ENCODE results near the gene NFATC2.
A peak's percentile ranks its signal among the peaks of the same experiment; 100 is the strongest.

The NFATC2 gene

DNA sequence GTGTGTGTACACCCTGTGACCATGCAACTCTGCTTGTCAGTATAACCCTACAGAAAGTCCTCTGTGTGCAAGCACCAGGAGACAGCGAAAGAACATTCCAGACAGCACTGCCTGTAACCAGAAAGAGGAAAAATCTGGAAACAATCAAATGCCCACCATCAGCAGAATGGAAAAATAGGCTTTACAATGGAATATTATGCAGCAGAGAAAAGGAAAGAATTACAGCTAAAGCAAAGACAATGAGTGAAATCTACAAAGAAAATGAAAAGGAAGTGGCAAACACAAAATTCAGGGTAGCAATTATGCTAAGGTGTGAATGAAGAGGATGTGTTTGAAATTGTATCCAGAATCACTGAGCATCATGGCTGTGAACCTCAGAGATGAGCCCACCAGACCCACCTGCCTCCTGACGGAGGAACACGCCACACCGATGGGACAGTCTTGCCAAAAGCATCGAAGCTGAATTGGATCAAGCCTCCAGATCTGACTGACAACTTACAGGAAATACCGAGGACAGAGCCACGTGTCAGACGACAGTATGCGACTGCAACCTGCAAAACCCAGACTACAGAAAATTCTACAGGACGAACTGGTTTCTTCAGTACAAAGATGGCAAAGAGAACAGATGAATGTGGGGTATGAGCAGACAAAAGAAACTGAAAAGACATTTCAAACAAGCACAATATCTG lies 133.2 kb downstream of the NFATC2 start:
- no peak for DNase-seq

DNA sequence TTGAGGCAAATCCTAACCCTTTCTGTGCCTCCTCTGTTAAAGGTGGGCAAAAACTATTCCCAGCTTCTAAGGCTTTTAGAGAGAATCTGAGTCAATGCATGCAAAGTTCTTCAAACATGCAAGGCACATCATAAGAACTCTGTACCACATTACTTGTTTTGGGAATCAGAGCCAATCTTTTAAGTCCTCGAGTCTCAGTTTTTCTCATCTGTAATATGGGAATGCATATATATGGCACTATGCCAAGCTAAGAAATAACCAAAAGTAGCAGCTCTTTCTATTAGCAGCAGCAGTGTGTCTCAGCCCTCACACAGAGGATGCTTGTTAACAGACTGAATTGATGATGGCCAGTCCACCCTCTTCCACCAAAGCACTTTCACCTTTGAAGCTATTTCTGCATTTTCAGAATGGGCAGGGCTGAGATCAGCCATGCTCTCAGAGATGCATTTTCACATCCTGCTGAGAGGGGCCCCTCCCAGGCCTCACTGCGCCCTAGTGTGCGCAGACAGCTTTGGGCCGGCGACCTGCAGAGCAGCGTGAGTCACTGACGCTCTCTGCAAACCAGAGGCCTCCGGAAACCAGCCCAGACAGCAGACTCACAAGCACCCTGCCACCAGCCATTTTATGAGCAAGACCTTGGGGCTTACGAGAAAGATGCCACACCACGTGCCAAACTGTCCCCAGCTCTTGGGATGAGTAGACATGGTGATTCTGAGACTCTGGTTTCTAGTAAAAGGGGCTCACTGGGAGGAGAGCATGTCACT lies 138.0 kb downstream of the NFATC2 start:
- DNase-seq = peak; percentile 86

DNA sequence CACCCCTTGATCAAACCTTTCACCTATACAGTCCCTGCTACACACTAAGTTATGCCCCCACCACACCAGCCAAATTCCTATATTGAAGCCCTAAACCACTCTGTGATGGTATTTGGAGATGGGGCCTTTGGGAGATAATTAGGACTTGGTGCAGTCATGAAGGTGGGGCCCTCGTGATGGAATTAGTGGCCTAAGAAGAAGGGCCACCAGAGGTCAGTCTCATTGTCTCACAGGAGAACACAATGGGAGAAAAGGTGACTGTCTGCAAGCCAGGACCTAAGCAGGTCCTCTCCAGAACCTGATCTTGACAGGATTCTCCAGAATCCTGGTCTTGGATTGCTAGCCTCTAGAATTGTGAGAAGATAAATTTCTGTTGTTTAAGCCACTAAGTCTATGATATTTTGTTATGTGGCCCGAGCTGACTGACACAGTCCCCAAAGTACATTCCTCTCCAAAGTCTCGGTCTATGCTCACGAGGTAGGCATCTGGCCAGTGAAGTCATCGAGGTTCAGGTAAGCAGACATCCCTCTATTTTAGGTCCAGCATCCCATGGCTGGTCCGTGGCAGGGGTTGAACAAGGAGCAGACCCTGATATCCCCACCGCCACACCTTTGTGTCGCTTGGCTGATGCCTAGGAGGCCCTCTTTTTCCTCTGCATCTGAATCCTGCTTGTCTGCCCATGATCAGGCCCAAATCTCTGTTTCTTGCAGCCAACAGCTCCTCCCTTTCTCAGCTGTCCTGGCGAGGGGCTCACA lies 138.9 kb downstream of the NFATC2 start:
- DNase-seq = no peak

DNA sequence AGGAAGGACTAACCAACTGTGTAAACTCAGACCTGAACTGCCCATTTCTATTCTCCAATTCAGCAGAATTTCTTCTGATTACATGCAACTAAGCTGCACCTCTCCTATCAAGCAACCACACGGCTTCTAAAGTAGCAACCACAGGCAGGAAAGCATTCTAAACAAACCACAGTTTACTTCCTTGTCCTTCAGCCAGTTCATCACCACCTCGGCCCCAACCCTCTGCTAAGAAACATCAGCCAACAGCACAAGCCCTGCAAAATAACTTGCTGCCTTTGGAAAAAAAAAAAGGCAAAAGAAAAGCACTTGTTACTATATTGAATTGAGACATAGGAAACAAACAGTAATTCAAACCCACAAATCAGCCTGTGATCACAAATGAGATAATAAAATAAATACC lies 140.3 kb downstream of the NFATC2 start:
- peak; percentile 47 for DNase-seq

DNA sequence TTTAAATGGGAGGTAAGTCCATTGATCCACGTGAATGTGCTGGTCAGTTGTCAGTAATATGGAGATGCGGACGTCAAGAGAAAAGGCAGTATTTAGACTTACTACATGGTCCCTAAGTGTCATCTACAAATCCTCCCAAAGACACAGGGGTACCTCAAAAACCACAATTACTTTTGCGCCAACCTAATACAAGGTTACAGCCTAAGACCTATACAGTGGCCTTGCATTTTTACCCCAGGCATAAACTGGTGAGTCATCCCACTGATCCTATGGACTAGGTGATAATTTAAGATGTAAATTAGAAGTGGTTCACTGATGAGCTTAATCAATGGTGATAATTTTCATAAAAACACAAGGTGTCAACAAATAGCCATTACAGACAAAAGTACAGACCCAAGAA lies 141.0 kb downstream of the NFATC2 start:
- DNase-seq = no peak

DNA sequence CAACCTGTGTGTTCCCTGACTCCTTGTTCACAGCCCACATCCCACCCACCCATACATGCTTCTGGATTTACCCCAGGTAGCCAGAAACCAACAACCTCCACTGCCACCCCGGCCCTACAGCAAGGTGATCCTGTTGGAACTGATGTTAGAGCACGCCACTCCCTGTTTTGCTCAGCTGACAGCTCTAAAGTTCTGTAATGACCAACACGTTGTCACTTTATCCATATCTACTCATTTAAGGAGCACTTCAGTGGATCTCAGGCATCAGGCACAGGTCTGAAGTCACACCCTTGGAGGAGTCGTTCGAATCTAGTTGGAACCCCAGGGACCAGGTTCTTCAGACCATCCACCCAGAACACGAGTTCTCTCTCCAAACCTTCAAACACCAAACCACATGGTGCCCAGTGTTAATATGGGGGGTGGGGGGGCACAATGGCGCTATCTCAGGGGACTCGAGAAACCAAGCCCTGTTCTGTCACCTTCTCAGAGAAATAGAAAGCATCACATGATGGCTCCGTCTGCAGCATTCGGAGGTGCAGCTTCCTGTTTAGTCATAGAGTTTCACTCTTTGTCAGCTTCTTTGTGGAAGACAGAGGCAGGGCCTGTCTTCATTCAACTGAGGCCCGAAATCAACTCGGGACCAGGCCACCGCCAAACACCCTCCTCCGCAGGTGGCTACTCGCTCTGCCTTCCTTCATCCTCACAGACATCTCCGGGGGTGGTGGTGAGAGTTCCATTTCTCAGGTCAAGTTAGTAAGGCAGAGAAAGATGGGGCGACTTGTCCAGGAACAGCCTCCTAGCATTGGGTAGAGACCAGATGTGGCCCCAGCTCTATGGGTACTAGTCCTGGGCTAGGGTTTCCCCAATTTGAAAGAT lies 142.2 kb downstream of the NFATC2 start:
- DNase-seq = peak; percentile 66

DNA sequence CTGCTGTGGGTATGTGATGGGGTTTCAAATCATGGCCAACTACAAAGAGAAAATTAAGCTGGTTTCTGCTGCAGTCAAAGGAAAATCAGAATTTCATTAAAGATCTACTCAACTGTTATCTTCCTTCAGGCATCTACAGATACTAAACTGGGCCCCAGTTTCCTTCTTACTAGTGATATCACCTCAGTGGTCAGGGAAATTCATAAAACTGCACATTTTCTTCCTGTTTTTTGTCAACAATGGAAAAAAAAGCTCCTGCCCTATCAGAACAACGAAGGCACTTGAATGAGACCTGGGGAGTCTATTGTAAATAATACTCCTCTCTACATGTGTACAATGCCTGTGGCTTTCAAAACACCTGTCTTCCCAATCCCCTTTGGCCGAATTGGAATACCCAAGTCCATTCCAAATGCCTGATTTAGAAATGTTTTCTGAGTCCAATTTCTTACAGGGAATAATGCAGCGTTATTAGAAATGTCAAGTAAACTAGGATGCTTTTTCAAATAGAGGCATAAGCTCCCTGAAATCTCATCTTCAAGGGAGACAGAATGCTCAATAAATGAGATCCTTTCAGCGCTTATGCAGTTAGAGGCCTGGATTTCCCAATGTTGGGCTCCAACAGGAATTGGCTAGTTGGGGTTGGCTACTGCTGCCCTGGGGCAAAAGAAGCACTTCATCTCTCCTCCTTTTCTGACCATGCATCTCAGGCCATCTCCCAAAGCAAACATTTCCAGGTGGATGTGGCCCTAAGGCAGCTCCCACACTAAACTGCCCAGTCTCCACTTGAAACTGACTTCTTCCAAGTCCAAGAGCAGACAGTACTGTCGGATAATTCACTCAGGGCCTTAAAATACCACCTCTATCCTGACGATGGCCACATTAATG lies 143.3 kb downstream of the NFATC2 start:
- no peak for DNase-seq

DNA sequence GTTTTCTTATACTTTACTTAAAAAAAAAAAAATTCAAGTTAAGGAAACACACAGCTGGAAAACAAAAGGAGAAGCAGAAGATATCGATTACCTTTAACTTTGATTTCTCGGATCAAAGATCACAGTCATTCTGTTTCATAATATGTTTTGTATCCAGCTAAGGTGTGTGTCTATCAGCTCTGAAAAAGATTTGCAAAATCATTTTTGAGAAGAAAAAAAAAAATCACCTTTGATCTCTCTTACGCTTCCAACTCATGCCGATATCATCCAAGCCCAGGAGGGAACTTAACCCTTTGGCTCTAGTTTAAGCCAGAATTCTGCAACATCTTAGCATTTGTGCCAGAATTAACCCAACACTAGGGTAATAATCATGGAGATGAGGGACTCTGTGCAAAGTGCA lies 144.0 kb downstream of the NFATC2 start:
- no peak for DNase-seq

DNA sequence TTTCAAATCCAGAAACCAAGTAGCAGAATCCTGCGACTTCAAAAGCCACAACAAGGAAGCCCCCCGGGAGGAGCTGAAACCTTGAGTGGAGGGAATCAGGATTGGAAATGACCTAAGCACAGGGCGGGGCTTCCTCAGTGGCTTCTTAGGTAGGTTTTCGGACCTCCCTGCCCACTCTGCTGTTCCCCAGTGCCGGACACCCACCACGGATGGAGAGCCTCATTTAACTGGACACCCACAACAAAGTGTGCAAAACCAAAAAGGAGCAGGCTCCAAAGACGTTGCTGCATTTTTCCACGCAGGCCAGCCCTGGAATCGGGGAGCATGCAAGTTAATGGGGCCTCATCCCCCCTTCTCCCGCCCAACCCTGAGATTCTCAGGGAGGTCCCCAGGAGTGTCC lies 144.4 kb downstream of the NFATC2 start:
- DNase-seq = no peak

DNA sequence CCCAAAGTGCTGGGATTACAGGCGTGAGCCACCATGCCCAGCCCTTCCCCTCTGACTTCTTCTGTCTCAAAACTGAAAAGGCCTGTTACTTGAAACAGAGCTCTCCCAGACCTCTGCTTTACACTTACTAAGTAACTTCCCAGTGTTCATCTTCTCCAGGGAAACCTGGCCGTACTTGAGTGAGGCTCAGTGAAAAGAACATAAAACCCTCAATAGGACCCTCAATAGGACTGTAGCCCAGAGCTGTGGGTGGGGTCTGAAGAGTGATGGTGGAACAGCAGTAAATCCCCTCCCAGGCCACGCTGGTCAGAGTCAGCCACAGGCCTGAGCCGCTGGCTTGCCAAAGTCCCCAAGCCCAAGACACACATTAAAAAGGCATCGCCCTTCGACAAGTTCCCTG lies 145.4 kb downstream of the NFATC2 start:
- no peak for DNase-seq

DNA sequence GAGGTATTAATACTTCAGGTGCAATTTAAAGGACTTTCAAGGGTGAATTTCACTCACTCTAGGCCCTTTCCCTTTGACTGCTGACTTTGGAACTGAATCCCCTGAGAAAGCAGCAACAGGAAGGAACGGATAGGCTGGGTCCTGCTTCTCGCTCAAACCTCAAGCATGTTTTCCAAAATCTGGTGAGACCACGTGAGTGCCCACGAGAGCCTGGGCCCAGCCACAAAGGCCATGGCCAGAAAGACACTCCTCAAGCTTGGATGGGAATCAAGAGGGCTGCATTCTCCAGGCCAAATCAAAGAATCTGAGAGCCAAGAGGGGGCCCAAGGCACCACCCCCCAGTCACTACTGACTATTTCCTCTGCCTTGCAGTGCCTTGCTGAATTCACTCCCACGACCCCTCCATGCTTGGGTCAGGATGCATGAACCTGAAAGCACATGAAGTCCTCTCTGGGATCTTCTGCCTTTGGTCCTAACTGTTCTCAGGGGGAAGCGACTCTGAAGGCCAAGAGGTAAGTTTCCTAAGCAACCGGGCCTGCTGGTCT lies 146.1 kb downstream of the NFATC2 start:
- no peak for DNase-seq

DNA sequence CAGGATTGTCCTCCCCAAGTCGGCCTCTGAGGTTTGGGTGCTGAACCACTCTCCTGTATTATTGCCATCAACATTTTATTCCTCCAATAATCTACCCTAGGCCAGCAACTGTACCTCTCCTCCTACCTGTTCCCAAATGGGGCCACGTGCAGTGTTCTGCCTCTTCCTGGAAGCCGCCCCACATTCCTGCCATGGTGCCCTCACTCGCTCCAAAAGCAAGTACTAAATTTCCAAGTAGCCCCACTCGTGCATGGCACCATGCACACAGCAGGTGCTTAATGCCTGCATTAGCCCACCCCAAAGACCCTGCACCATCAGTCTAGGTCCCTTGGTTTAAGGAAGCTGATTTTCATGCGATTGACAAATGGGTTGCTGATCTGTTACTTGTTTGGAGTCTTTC lies 147.8 kb downstream of the NFATC2 start:
- no peak for DNase-seq

DNA sequence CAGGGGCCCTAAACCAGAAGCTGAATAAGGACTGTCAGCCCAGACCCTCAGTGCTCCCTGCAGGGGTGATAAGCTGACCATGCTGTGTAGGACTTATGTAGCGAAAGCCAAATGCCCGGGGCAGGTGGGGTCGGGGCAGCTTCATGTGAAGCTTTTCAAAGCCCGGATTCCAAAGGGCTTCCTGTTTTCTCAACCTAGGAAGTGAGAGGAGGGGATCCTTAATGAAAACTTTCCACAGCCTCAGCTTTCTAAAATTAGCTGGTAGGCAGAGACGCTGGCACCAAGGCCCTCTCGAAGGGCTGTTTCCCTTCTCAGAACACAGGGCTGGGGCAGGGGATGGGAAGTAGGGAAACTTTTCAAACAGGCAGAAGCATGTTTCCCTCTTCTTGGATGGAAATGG lies 148.9 kb downstream of the NFATC2 start:
- DNase-seq = no peak

DNA sequence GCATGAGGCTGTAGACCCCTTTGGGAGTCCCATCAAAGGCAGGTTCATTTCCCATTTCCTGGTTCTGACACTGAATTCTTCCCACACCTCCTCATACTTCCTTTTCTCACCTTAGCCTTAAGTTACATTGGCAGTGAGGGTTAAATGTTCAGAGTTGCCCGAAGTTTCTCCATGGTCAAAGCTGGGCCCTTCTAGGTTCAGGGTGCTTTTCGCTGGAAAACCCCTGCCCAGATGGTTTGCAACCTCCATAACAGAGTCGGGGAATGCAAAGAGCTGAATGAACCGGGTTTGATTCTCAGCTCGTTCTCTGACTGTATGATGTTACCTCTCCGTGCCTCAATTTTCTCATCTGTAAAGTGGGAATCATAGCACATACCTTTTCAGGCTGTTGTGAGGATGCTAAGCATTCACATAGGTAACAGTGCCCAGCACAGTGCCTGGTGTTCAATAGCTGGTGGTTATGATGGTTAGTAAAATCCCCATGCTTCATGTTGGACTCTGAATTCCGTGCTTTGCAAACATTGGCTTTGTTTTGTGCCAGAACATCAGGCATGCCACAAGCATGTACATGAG lies 149.8 kb downstream of the NFATC2 start:
- no peak for DNase-seq

DNA sequence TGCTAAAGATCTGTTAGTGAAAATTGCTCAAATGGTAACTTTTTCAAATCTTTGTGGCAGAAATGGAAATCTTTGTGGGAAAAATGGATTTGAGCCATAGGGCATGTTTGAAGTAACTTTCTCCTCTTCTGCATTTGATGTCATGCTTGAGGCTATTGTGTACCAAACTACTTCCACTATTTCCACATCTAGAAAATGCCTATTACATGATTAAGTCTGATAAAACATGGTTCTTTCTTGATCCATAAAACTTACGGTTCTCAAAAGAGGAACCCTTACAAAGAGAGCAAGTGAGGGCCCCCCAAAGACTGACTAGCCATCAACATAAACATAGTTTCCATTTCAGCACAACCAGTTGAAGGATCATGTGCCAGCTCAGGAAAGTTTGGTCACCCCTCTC lies 150.6 kb downstream of the NFATC2 start:
- no peak for DNase-seq

DNA sequence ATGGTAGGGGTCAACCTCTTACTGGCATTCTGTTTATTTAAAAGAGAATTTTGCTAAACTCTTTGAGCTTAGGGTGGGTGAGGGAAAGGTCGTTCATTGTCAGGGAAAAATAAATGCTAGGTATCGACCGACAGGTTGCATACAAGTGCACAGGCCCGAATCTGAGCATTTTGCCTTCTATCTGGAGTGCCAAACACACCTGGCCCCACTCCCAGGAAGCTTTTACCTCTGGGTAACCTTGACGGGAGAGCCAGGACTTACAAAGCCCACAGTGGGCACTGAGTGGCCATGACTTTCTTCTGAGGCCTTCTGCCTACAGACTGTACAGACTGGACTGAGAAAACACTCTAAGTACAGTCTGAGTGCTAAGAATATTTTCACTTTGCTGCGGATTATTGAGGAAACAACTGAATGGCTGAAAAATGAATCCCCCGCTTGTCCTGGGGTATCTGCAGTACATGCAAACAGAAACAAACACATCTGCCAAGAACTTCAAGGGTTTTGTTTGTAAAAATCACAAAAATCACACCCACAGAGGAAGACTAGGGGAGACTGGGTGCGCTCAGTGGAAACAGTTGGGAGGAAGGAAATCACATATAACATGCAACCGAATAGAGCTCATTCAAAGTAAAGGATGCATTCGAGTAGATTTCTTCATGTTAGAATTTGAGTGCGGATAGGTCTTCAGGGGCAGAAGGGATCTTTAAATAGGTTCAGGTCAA lies 152.8 kb downstream of the NFATC2 start:
- DNase-seq = no peak

DNA sequence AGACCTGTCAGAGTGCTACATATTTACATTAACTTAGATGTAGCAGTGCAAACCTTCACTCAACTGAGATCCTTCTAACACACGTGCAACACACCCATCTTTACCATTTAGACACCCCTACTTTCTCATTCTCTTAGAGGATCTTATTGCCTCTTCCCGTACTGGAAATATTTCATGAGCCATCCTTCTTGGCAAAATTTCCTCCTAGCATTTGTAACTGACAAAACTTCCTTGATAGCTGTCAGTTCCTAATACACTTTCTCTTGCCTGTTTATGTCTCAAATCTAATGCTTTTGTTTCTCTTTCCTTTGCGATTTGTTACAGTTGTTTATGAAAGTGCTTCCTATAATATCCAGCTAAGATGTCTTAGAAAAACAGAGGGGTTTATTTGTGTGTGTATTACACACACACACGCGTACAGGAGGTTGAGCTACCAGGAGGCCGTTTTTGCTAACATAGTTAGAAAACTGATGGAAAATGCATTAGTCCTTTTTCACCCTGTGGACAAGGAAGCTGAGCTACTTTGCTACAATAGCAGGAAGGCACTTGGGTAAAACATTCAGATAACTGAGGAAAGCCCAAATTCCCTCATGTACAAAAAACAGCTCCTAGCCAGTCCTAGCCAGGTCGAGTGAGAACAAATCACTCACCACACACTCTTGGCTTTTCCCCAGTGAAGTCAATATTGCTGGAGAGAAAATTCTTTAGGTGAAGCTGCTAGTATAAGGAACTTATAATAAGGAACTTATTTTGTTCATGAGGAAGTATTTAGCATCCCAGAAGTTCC lies 153.6 kb downstream of the NFATC2 start:
- DNase-seq = no peak

DNA sequence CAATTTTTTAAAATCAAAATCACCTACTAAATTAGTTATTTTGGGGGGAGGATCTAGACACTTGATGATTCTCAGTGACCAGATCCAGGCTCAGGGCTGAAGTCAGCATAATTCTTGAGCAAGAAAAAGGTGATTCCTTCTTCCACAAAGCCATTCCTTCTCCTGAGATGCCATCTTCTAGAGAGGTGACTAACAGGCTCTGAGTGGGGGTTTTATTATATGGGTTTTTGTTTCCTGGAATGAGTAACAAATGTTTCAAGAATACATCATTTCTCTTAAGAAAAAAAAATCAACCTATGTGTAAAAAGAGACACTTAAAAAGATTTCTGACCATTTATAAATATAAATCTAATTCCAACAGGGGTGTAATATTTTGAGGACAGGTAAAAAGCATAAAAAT lies 154.3 kb downstream of the NFATC2 start:
- DNase-seq = no peak

DNA sequence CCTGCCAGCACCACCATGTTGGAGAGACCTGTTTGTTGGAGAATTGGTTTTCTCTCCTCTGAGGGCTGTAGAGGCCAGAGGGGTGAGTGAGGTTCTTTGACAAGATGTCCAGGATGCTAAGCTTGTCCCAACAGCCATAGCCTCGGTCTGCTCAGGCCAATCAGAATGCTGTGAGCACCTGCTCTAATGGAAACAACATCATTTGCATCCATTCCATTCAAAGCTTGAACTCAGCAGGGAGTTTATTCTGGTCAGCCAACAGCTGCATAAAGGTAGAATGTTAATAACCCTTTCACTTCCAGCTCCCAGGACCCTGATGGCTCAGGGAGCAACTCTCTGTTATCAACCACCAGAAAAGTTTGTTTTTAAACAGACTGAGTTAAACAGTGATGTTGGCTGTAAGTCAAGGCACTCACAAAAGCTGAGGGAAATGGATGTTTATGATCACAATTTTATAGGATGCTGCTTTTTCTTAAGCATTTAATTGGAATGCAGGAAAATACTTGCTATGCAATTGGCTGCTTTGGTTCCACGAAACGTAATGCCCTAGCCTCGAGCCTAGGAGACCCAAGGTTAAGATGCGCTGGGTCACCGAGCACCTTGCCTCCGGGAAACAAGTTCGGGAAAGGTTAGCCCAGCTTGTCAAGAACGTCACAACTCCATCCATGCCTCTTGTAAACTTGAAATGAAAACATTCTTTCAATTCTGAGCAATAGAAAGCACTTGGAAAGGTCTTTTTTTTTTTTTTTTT lies 155.2 kb downstream of the NFATC2 start:
- DNase-seq = no peak

Measured in effector CD4-positive, alpha-beta T cell (primary cell).